ENCODE data around the gene C6orf15.

Gene C6orf15

DNA sequence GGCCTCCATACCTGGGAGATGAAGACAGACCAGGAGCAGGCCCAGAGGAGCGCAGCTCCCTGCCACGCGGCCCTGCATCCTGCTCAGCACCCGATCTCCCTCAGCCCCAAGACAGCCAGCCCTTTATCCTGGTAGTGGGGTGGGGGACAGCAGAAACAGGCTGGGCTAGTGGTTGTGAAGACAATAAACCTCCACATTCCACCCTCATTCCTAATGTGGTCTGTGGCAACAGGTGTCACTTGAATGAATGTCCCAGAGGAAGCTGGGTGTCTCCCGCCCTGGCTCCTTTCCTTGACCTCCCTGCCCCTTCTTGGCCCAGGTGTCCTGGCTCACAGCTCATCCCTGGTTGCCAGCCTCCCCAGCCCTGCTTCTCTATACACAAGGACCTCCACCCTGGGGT, at the start of gene C6orf15:
Gene C6orf15, minus strand, starts transcription at position 98 of the 400 bp plus-strand sequence. Its CDS starts 20 bp downstream, at position 78.
- Histone ChIP-seq H3K36me3 (ENCODE audit: control insufficient read depth, insufficient read depth, low read length) (no peaks in the 10 kb centered on the region), H3K27me3 (replicated peaks; ENCODE audit: control insufficient read depth, insufficient read depth, low read length) (peaks cover 3% of the 10 kb centered on the region), H3K4me3 (replicated peaks; ENCODE audit: low read depth, low read length) (no peak within 1 kb of the TSS)
- DNase-seq (ENCODE audit: extremely low read depth, insufficient read length), result no peak
- TF ChIP-seq, protein P1, sequence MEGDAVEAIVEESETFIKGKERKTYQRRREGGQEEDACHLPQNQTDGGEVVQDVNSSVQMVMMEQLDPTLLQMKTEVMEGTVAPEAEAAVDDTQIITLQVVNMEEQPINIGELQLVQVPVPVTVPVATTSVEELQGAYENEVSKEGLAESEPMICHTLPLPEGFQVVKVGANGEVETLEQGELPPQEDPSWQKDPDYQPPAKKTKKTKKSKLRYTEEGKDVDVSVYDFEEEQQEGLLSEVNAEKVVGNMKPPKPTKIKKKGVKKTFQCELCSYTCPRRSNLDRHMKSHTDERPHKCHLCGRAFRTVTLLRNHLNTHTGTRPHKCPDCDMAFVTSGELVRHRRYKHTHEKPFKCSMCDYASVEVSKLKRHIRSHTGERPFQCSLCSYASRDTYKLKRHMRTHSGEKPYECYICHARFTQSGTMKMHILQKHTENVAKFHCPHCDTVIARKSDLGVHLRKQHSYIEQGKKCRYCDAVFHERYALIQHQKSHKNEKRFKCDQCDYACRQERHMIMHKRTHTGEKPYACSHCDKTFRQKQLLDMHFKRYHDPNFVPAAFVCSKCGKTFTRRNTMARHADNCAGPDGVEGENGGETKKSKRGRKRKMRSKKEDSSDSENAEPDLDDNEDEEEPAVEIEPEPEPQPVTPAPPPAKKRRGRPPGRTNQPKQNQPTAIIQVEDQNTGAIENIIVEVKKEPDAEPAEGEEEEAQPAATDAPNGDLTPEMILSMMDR (IDR thresholded peaks at IDR 0.05; ENCODE audit: insufficient read depth, low read length, poor library complexity, severe bottlenecking), result no peak

DNA sequence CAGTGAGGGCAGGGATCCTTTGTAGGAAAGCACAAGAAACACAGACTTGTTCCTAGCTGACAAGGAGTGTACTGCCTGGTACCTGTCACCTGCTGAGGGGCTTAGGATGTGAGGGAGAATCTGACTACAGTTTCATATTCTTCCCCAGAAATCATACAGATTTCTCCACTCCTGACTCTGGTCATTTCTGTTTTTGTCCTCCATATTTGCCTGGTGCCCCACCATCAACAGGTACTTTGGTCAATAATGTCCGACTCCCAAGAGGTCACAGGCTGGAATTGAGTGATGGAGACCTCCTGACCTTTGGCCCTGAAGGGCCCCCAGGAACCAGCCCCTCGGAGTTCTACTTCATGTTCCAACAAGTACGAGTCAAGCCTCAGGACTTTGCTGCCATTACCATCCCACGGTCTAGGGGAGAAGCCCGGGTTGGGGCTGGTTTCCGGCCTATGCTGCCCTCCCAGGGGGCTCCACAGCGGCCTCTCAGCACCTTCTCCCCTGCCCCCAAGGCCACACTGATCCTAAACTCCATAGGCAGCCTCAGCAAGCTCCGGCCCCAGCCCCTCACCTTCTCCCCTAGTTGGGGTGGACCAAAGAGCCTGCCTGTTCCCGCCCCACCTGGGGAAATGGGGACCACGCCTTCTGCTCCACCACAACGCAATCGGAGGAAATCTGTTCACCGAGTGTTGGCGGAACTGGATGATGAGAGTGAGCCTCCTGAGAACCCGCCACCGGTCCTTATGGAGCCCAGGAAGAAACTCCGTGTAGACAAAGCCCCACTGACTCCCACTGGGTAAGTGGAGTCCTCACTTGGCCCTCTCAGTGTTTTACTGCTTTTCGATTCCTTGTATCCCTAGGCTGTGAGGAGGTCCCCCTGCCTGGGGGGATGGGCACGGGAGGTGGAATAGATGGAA, 49.1 kb upstream of the C6orf15 start:
- Histone ChIP-seq H3K27me3 (replicated peaks; ENCODE audit: control insufficient read depth, insufficient read depth, low read length) (no peaks in the 10 kb centered on the region), H3K4me3 (replicated peaks; ENCODE audit: low read depth, low read length) (no peak overlapping the region), H3K36me3 (ENCODE audit: control insufficient read depth, insufficient read depth, low read length) (peaks cover 3% of the 10 kb centered on the region; the same call in 1 of the 2 replicates)
- DNase-seq (ENCODE audit: extremely low read depth, insufficient read length), result no peak
- TF ChIP-seq, protein P1 (IDR thresholded peaks at IDR 0.05; ENCODE audit: insufficient read depth, low read length, poor library complexity, severe bottlenecking), result no peak

DNA sequence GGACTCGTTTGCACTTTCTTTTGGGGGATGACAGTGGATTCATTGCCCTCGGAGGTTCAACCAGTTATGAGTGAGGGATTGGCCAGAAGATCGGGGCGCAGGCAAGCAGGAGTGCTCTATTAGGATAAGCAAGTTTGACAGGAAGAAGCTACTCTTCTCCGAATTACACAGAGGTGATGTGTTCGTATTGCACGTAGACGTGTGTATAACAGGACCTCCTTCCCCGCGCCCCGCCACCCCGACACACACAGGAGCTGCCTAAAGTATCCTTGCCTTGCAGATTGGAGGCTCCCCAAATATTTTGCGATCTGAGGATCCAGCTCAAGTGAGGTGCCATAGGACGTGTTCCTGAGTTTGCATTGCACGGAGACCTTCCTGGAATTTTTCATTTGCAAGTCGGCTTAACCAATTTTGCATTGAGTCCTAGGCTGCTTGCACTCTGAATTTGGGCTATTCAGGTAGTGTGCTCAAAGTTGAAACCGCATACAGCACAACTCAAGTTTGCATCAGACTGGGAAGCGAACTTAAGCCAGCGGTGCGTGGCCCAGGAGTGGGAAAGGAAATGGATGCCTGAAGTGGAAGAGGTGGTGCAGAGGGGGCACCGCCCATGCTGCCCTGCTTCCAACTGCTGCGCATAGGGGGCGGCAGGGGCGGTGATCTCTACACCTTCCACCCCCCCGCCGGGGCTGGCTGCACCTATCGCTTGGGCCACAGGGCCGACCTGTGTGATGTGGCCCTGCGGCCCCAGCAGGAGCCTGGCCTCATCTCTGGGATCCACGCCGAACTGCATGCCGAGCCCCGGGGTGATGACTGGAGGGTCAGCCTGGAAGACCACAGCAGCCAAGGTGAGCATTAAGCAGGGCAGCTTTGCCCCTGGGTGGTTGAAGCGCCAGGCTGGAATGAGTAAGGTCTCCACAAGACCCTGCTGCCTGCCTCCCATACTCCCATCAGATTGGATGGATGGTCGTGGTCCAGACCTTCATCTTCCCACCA, 46.8 kb upstream of the C6orf15 start:
- Histone ChIP-seq H3K4me3 (replicated peaks; ENCODE audit: low read depth, low read length) (peak overlapping the region; percentile 86), H3K27me3 (replicated peaks; ENCODE audit: control insufficient read depth, insufficient read depth, low read length) (no peaks in the 10 kb centered on the region), H3K36me3 (ENCODE audit: control insufficient read depth, insufficient read depth, low read length) (peaks cover 3% of the 10 kb centered on the region; the same call in 1 of the 2 replicates)
- TF ChIP-seq, protein P1 (IDR thresholded peaks at IDR 0.05; ENCODE audit: insufficient read depth, low read length, poor library complexity, severe bottlenecking), result peak; percentile 41
- peak; percentile 58 for DNase-seq (ENCODE audit: extremely low read depth, insufficient read length)

- TF ChIP-seq, protein P1 (IDR thresholded peaks at IDR 0.05; ENCODE audit: insufficient read depth, low read length, poor library complexity, severe bottlenecking), result no peak
- peak within 1 kb of the TSS; percentile 86 for H3K4me3 ChIP-seq (replicated peaks; ENCODE audit: low read depth, low read length)
Measured at GRCh38 chr6:31158140-31158862, 45.9 kb upstream of the C6orf15 start, which contains the start of gene TCF19. Gene TCF19, plus strand, starts transcription at chr6:31158589. Its CDS starts 881 bp downstream, at chr6:31159470.

More at GRCh38 chr6:31158140-31158862, 45.9 kb upstream of the C6orf15 start, which contains the start of gene TCF19:
- no peaks in the 10 kb centered on the region for H3K27me3 ChIP-seq (replicated peaks; ENCODE audit: control insufficient read depth, insufficient read depth, low read length)
- peaks cover 3% of the 10 kb centered on the region; the same call in 1 of the 2 replicates for H3K36me3 ChIP-seq (ENCODE audit: control insufficient read depth, insufficient read depth, low read length)
- DNase-seq (ENCODE audit: extremely low read depth, insufficient read length), result peak; percentile 97
